Measurements from ENCODE around the gene MAP3K13. TPM values are rescaled to one million over a fixed set of nuclear protein-coding genes. Genes with fewer than 3 reads are reported as not detected.
A peak's percentile ranks its signal among the peaks of the same experiment; 100 is the strongest.
"Not testable (repeated sequence)": the region's sequence is repeated elsewhere in the genome, so short reads cannot be mapped to it uniquely, and the experiment has no call there.

MAP3K13 gene
- total RNA-seq, 8 experiments from 2014 or later, result 8.5 to 41.1 (median 14.4) TPM

- ATAC-seq (replicated peaks in 6 of 8), result no peak
- WGBS, 10 experiments, result 43 to 90% (median 80%) methylated on average over 1 to 2 of the region's 2 CpGs; no CpG with 5 or more reads in 3 of the 10 experiments
- H3K27ac ChIP-seq, result no peak overlapping the region
- in situ Hi-C loops (cut with MboI; ENCODE audit: low pct_unique_long_range_greater_than_20kb in 2 of 9, low sequenced_read_pairs in 9 of 9, unreplicated experiment in 9 of 9), result no loop called here
- H3K4me3 ChIP-seq, result no peak overlapping the region
- H3K4me1 ChIP-seq (replicated peaks in 1 of 2), result no peaks in the 10 kb centered on the region
Observed at GRCh38 chr3:185457376-185457775, 94.4 kb downstream of the MAP3K13 start.

- peak in 3 of 8 experiments; percentile 28 to 52 (median 28) for ATAC-seq (replicated peaks in 6 of 8)
- in situ Hi-C loops (cut with MboI; ENCODE audit: low pct_unique_long_range_greater_than_20kb in 2 of 9, low sequenced_read_pairs in 9 of 9, unreplicated experiment in 9 of 9), result no loop called here
- WGBS, 10 experiments, result 49 to 84% (median 71%) methylated on average over 2 to 5 of the region's 5 CpGs; no CpG with 5 or more reads in 2 of the 10 experiments
- Histone ChIP-seq H3K4me3 (no peak overlapping the region), H3K27ac (no peak overlapping the region), H3K4me1 (replicated peaks in 1 of 2) (no peaks in the 10 kb centered on the region)
Observed at GRCh38 chr3:185460309-185460708, 97.4 kb downstream of the MAP3K13 start.

GRCh38 chr3:185460719-185461350 lies 97.9 kb downstream of the MAP3K13 start:
- Histone ChIP-seq H3K4me1 (replicated peaks in 1 of 2) (no peaks in the 10 kb centered on the region), H3K4me3 (no peak overlapping the region), H3K27ac (no peak overlapping the region)
- ATAC-seq (replicated peaks in 6 of 8), result peak in 2 of 8 experiments; percentile 33 to 34
- WGBS, 10 experiments, result 43 to 82% (median 65%) methylated on average over 1 to 6 of the region's 6 CpGs
- in situ Hi-C loops (cut with MboI; ENCODE audit: low pct_unique_long_range_greater_than_20kb in 2 of 9, low sequenced_read_pairs in 9 of 9, unreplicated experiment in 9 of 9), result no loop called here

- Histone ChIP-seq H3K4me3 (no peak overlapping the region), H3K4me1 (replicated peaks in 1 of 2) (no peaks in the 10 kb centered on the region), H3K27ac (no peak overlapping the region)
- no peak for ATAC-seq (replicated peaks in 6 of 8)
- in situ Hi-C loops (cut with MboI; ENCODE audit: low pct_unique_long_range_greater_than_20kb in 2 of 9, low sequenced_read_pairs in 9 of 9, unreplicated experiment in 9 of 9), result no loop called here
- WGBS, 10 experiments, result 80 to 95% (median 89%) methylated on average over 3 to 9 of the region's 9 CpGs; no CpG with 5 or more reads in 2 of the 10 experiments
Observed at GRCh38 chr3:185465471-185465870, 102.5 kb downstream of the MAP3K13 start.

DNA sequence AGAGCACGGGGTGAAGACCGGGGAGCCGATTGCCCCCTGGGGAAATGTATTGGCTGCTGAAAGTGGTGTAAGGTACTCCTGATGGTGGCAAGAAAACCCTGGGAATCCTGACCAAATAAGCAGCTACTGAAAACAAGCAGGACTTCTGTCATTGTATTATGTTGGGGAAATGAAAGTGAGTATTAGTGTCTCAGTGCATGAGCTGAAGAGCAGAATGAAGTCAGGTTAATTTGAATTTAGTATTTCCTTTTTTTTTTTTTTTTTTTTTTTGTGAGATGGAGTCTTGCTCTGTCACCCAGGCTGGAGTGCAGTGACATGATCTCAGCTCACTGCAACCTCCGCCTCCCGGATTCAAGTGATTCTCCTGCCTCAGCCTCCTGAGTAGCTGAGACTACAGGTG lies 103.2 kb downstream of the MAP3K13 start:
- WGBS, 10 experiments, result 70 to 100% (median 92%) methylated on average over 1 to 3 of the region's 5 CpGs; no CpG with 5 or more reads in 6 of the 10 experiments
- H3K4me3 ChIP-seq; in situ Hi-C loops (cut with MboI; ENCODE audit: low pct_unique_long_range_greater_than_20kb in 2 of 9, low sequenced_read_pairs in 9 of 9, unreplicated experiment in 9 of 9); H3K27ac ChIP-seq; ATAC-seq (replicated peaks in 6 of 8); H3K4me1 ChIP-seq (replicated peaks in 1 of 2): not testable (repeated sequence)

GRCh38 chr3:185469542-185469941 lies 106.6 kb downstream of the MAP3K13 start:
- H3K4me3 ChIP-seq, result no peak overlapping the region
- WGBS, 10 experiments, result 5 to 100% (median 76%) methylated on average over 1 to 3 of the region's 3 CpGs; no CpG with 5 or more reads in 4 of the 10 experiments
- in situ Hi-C loops (cut with MboI; ENCODE audit: low pct_unique_long_range_greater_than_20kb in 2 of 9, low sequenced_read_pairs in 9 of 9, unreplicated experiment in 9 of 9), result no loop called here
- H3K4me1 ChIP-seq (replicated peaks in 1 of 2), result no peaks in the 10 kb centered on the region
- no peak overlapping the region for H3K27ac ChIP-seq
- no peak for ATAC-seq (replicated peaks in 6 of 8)

- Histone ChIP-seq H3K4me3 (no peak overlapping the region), H3K4me1 (replicated peaks in 1 of 2) (no peaks in the 10 kb centered on the region), H3K27ac (no peak overlapping the region)
- WGBS, 10 experiments, result 43 to 100% (median 63%) methylated on average over 1 to 3 of the region's 3 CpGs; no CpG with 5 or more reads in 3 of the 10 experiments
- no peak for ATAC-seq (replicated peaks in 6 of 8)
- in situ Hi-C loops (cut with MboI; ENCODE audit: low pct_unique_long_range_greater_than_20kb in 2 of 9, low sequenced_read_pairs in 9 of 9, unreplicated experiment in 9 of 9), result no loop called here
Observed at GRCh38 chr3:185470323-185470722, 107.4 kb downstream of the MAP3K13 start.

DNA sequence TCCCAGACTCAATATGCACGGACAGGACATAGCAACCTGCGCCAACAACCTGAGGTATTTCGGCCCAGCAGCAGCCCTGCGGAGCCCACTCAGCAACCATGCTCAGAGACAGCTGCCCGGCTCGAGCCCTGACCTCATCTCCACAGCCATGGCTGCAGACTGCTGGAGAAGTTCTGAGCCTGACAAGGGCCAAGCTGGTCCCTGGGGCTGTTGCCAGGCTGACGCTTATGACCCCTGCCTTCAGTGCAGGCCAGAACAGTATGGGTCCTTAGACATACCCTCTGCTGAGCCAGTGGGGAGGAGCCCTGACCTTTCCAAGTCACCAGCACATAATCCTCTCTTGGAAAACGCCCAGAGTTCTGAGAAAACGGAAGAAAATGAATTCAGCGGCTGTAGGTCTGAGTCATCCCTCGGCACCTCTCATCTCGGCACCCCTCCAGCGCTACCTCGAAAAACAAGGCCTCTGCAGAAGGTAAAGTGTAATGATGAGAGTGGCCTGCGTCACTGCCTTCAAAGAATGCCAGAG lies 110.4 kb downstream of the MAP3K13 start:
- in situ Hi-C loops (cut with MboI; ENCODE audit: low pct_unique_long_range_greater_than_20kb in 2 of 9, low sequenced_read_pairs in 9 of 9, unreplicated experiment in 9 of 9), result no loop called here
- 80 to 100% (median 94%) methylated on average over 2 to 9 of the region's 15 CpGs; no CpG with 5 or more reads in 4 of the 10 experiments for WGBS, 10 experiments
- H3K4me1 ChIP-seq (replicated peaks in 1 of 2), result no peaks in the 10 kb centered on the region
- peak in 1 of 8 experiments; percentile 61 for ATAC-seq (replicated peaks in 6 of 8)
- H3K4me3 ChIP-seq, result no peak overlapping the region
- no peak overlapping the region for H3K27ac ChIP-seq

- H3K4me1 ChIP-seq (replicated peaks in 1 of 2); H3K4me3 ChIP-seq; in situ Hi-C loops (cut with MboI; ENCODE audit: low pct_unique_long_range_greater_than_20kb in 2 of 9, low sequenced_read_pairs in 9 of 9, unreplicated experiment in 9 of 9); H3K27ac ChIP-seq; ATAC-seq (replicated peaks in 6 of 8): not testable (repeated sequence)
- WGBS, 10 experiments, result 88 to 100% (median 100%) methylated on average over 1 to 4 of the region's 6 CpGs; no CpG with 5 or more reads in 3 of the 10 experiments
Observed at GRCh38 chr3:185474922-185475321, 112.0 kb downstream of the MAP3K13 start.

DNA sequence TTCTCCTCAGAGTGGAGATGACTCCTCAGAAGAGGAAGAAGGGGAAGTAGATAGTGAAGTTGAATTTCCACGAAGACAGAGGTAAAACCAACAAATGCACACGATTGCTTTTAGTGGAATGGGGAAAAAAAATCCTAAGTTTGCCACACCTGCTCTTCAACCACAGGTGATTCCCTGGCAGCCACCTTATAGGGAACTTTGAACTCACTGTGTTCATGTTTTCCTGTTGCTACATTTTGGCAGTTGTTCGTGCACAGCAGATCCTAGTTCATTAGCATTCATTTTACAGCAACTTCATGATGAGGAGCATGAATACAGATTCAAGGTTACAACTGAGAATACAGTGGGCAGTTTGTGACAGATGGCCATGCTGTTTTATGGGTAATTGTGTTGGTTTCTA lies 114.4 kb downstream of the MAP3K13 start:
- Histone ChIP-seq H3K27ac (no peak overlapping the region), H3K4me3 (no peak overlapping the region), H3K4me1 (replicated peaks in 1 of 2) (no peaks in the 10 kb centered on the region)
- WGBS, 10 experiments, result 13 to 100% (median 65%) methylated on average over 1 to 3 of the region's 3 CpGs; no CpG with 5 or more reads in 3 of the 10 experiments
- in situ Hi-C loops (cut with MboI; ENCODE audit: low pct_unique_long_range_greater_than_20kb in 2 of 9, low sequenced_read_pairs in 9 of 9, unreplicated experiment in 9 of 9), result no loop called here
- no peak for ATAC-seq (replicated peaks in 6 of 8)

- H3K4me1 ChIP-seq (replicated peaks in 1 of 2), result peaks cover 4% of the 10 kb centered on the region in 2 donors
- no peak overlapping the region for H3K4me3 ChIP-seq
- H3K27ac ChIP-seq, result no peak overlapping the region
- peak in 3 of 8 experiments; percentile 50 to 65 (median 59) for ATAC-seq (replicated peaks in 6 of 8)
- WGBS, 10 experiments, result 32 to 100% (median 90%) methylated on average over 1 to 2 of the region's 2 CpGs; no CpG with 5 or more reads in 2 of the 10 experiments
- in situ Hi-C loops (cut with MboI; ENCODE audit: low pct_unique_long_range_greater_than_20kb in 2 of 9, low sequenced_read_pairs in 9 of 9, unreplicated experiment in 9 of 9), result no loop called here
Observed at GRCh38 chr3:185479373-185479945, 116.5 kb downstream of the MAP3K13 start.

DNA sequence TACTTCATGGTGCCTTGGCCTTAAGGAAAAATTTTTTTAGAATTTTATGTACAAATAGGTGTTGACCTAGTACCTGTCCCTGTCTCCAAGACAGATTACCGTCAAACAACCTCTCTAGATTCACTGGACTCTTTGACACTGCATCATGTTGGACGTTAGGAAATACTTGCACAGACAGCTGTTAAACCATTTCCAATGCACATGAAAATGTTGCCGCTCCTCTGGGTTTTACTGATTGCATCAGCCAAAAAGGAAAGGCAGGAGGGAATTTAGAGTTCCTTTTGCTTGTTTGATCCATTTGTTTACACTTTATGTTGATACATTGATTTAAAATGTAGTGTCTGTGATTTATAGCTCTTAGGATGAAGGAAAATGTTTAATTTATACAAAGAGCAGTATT lies 121.4 kb downstream of the MAP3K13 start:
- WGBS, 10 experiments, result 60 to 100% (median 86%) methylated on average over 1 to 3 of the region's 3 CpGs; no CpG with 5 or more reads in 2 of the 10 experiments
- ATAC-seq (replicated peaks in 6 of 8), result peak in 1 of 8 experiments; percentile 32
- H3K4me3 ChIP-seq, result no peak overlapping the region
- H3K27ac ChIP-seq, result no peak overlapping the region
- in situ Hi-C loops (cut with MboI; ENCODE audit: low pct_unique_long_range_greater_than_20kb in 2 of 9, low sequenced_read_pairs in 9 of 9, unreplicated experiment in 9 of 9), result no loop called here
- peaks cover 4 to 7% of the 10 kb centered on the region in 2 donors for H3K4me1 ChIP-seq (replicated peaks in 1 of 2)

DNA sequence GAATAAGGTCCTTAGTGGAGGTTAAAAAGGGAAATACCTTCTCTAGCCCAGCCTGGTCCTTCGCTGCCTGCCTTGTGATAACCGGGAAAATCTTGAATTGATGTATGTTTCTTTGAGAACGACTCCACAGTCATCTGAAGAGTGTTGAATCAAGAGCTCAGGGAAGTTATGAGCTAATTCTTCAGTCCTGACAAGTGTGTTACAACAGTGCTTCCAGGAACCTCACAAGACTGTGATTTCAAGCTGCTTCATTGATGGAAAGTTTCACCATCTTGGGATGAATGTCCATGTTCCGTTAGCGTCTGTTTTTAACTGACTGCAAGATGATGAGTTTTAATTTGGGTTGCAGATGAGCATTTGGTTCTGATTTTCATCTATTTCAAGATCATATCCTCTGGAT lies 123.5 kb downstream of the MAP3K13 start:
- Histone ChIP-seq H3K4me1 (replicated peaks in 1 of 2) (peaks cover 4 to 7% of the 10 kb centered on the region in 2 donors), H3K4me3 (no peak overlapping the region), H3K27ac (no peak overlapping the region)
- in situ Hi-C loops (cut with MboI; ENCODE audit: low pct_unique_long_range_greater_than_20kb in 2 of 9, low sequenced_read_pairs in 9 of 9, unreplicated experiment in 9 of 9), result no loop called here
- ATAC-seq (replicated peaks in 6 of 8), result no peak
- 53 to 100% (median 93%) methylated on average over 1 to 5 of the region's 5 CpGs; no CpG with 5 or more reads in 2 of the 10 experiments for WGBS, 10 experiments
